Measurements from ENCODE around the gene LYPD8. TPM values are rescaled to one million over a fixed set of nuclear protein-coding genes. Genes with fewer than 3 reads are reported as not detected.

Gene LYPD8
- total and polyA plus RNA-seq, 2 donors (not counting 3 experiments of a cell fraction or from before 2014, with no cell fraction given): not detected

GRCh38 chr1:248733566-248733965 lies 22.0 kb downstream of the LYPD8 start:
- POLR2A ChIA-PET: no interaction called here
- DNase-seq (ENCODE audit: low read depth, low spot score): no peak
- H3K4me3 ChIP-seq (replicated peaks in 1 of 3; ENCODE audit: insufficient read depth in 1 of 3, low read depth in 1 of 3, low read length in 3 of 3): no peak overlapping the region

More at GRCh38 chr1:248733566-248733965, 22.0 kb downstream of the LYPD8 start:
- H2AFZ ChIP-seq (ENCODE audit: low read depth, low read length): no peak overlapping the region
- CTCF ChIA-PET: no interaction called here
- dilution Hi-C loops (cut with MboI; ENCODE audit: extremely low pct_ligation_motif_present, low sequenced_read_pairs) (no loop called here), intact Hi-C loops (cut with micrococcal nuclease) (no loop called here)
- TF ChIP-seq CTCF (IDR thresholded peaks at IDR 0.05; ENCODE audit: extremely low read depth in 1 of 2, insufficient read depth in 1 of 2, low read depth in 1 of 2, low read length in 2 of 2) (no peak), GATA2 (IDR thresholded peaks at IDR 0.05; ENCODE audit: insufficient read depth, insufficient read length, low read depth, low read length) (no peak), FOS (IDR thresholded peaks at IDR 0.05; ENCODE audit: borderline replicate concordance, insufficient read depth, low read length) (no peak), POLR2AphosphoS5 (IDR thresholded peaks at IDR 0.05; ENCODE audit: insufficient read depth, low read depth, low read length) (no peak), MAX (IDR thresholded peaks at IDR 0.05; ENCODE audit: insufficient read depth, insufficient read length) (no peak), POLR2A (IDR thresholded peaks at IDR 0.05; ENCODE audit: low read depth, low read length) (no peak), JUN (IDR thresholded peaks at IDR 0.05; ENCODE audit: borderline replicate concordance, insufficient read depth, insufficient read length, low read depth) (no peak), MYC (IDR thresholded peaks at IDR 0.05; ENCODE audit: low read depth, low read length) (no peak), EZH2 (IDR thresholded peaks at IDR 0.05; ENCODE audit: borderline replicate concordance, low read depth, low read length, severe bottlenecking) (no peak)
- H3K9me1 ChIP-seq (replicated peaks; ENCODE audit: control insufficient read depth, extremely low read depth, insufficient read depth, low read length): no peaks in the 10 kb centered on the region
- H4K20me1 ChIP-seq (replicated peaks; ENCODE audit: control insufficient read depth, extremely low read depth, insufficient read depth, low read length): no peaks in the 10 kb centered on the region
- FAIRE-seq: no peak
- peaks cover 5% of the 10 kb centered on the region for H3K9me3 ChIP-seq (replicated peaks; ENCODE audit: control insufficient read depth, insufficient read depth, low read length)
- no peaks in the 10 kb centered on the region for H3K27me3 ChIP-seq (ENCODE audit: control insufficient read depth in 2 of 2, insufficient read depth in 2 of 2, low read length in 2 of 2)
- no peaks in the 10 kb centered on the region for H3K4me1 ChIP-seq (ENCODE audit: control insufficient read depth, extremely low read depth, insufficient read depth, low read length)
- no TSS peak for BruUV-seq (replicated peaks)
- H3K27ac ChIP-seq (ENCODE audit: insufficient read depth, low read depth, low read length): no peak overlapping the region
- no peak overlapping the region for H3K9ac ChIP-seq (replicated peaks; ENCODE audit: extremely low read depth, insufficient read depth, low read length)
- no peak overlapping the region for H3K4me2 ChIP-seq (ENCODE audit: insufficient read depth, low read length)
- H3K79me2 ChIP-seq (ENCODE audit: control insufficient read depth, insufficient read depth, low read length): no peaks in the 10 kb centered on the region
- H3K36me3 ChIP-seq (ENCODE audit: control insufficient read depth in 2 of 2, extremely low read depth in 1 of 2, insufficient read depth in 2 of 2, low read length in 2 of 2): no peaks in the 10 kb centered on the region

Data from endothelial cell of umbilical vein (primary cell).